Measurements from ENCODE around the gene RALBP1. TPM values are rescaled to one million over a fixed set of nuclear protein-coding genes. Genes with fewer than 3 reads are reported as not detected.

The RALBP1 gene
- total and polyA plus RNA-seq, 2 experiments from 2014 or later = 33.5 to 68.0 TPM

GRCh38 chr18:9466127-9466526 lies 9.2 kb upstream of the RALBP1 start:
- Histone ChIP-seq H3K9me3 (ENCODE audit: low read depth) (peaks cover 3% of the 10 kb centered on the region), H3K27me3 (no peaks in the 10 kb centered on the region), H3K36me3 (no peaks in the 10 kb centered on the region), H3K27ac (no peak overlapping the region), H3K4me1 (ENCODE audit: low read depth) (no peaks in the 10 kb centered on the region), H3K4me3 (no peak overlapping the region)
- TF ChIP-seq CTCF (IDR thresholded peaks at IDR 0.05; ENCODE audit: low read depth, low read length) = no peak
- DNase-seq (ENCODE audit: low read depth in 1 of 2, low spot score in 1 of 2) = no peak

- Histone ChIP-seq H3K9me3 (ENCODE audit: low read depth) (peaks cover 3% of the 10 kb centered on the region), H3K4me1 (ENCODE audit: low read depth) (no peaks in the 10 kb centered on the region), H3K36me3 (no peaks in the 10 kb centered on the region), H3K27ac (no peak overlapping the region), H3K4me3 (no peak overlapping the region), H3K27me3 (no peaks in the 10 kb centered on the region)
- no peak for TF ChIP-seq CTCF (IDR thresholded peaks at IDR 0.05; ENCODE audit: low read depth, low read length)
- DNase-seq (ENCODE audit: low read depth in 1 of 2, low spot score in 1 of 2) = peak in 1 of 2 donors; percentile 22
Measured at GRCh38 chr18:9466846-9467245, 8.5 kb upstream of the RALBP1 start.

GRCh38 chr18:9468998-9469397 lies 6.3 kb upstream of the RALBP1 start:
- no peak for TF ChIP-seq CTCF (IDR thresholded peaks at IDR 0.05; ENCODE audit: low read depth, low read length)
- Histone ChIP-seq H3K9me3 (ENCODE audit: low read depth) (peaks cover 3% of the 10 kb centered on the region), H3K27me3 (no peaks in the 10 kb centered on the region), H3K27ac (no peak overlapping the region), H3K4me3 (no peak overlapping the region), H3K36me3 (no peaks in the 10 kb centered on the region), H3K4me1 (ENCODE audit: low read depth) (no peaks in the 10 kb centered on the region)
- no peak for DNase-seq (ENCODE audit: low read depth in 1 of 2, low spot score in 1 of 2)

GRCh38 chr18:9469685-9470084 lies 5.6 kb upstream of the RALBP1 start:
- Histone ChIP-seq H3K4me3 (no peak overlapping the region), H3K27ac (no peak overlapping the region), H3K27me3 (no peaks in the 10 kb centered on the region), H3K9me3 (ENCODE audit: low read depth) (peaks cover 3% of the 10 kb centered on the region), H3K36me3 (no peaks in the 10 kb centered on the region), H3K4me1 (ENCODE audit: low read depth) (peaks cover 3% of the 10 kb centered on the region)
- DNase-seq (ENCODE audit: low read depth in 1 of 2, low spot score in 1 of 2) = no peak
- TF ChIP-seq CTCF (IDR thresholded peaks at IDR 0.05; ENCODE audit: low read depth, low read length) = no peak

GRCh38 chr18:9474108-9474982 lies 968 bp upstream of the RALBP1 start:
- no peaks in the 10 kb centered on the region for H3K36me3 ChIP-seq
- H3K27me3 ChIP-seq = no peaks in the 10 kb centered on the region
- DNase-seq (ENCODE audit: low read depth in 1 of 2, low spot score in 1 of 2) = peak; percentile 80 to 88

More at GRCh38 chr18:9474108-9474982, 968 bp upstream of the RALBP1 start:
- TF ChIP-seq CTCF (IDR thresholded peaks at IDR 0.05; ENCODE audit: low read depth, low read length) = no peak
- Histone ChIP-seq H3K4me1 (ENCODE audit: low read depth) (peaks cover 16% of the 10 kb centered on the region), H3K9me3 (ENCODE audit: low read depth) (no peaks in the 10 kb centered on the region), H3K27ac (peak overlapping the region; percentile 83), H3K4me3 (peak overlapping the region; percentile 66)
